ENCODE data around the gene ALLC. TPM values are rescaled to one million over a fixed set of nuclear protein-coding genes. Genes with fewer than 3 reads are reported as not detected.
"Not testable (repeated sequence)": the region's sequence is repeated elsewhere in the genome, so short reads cannot be mapped to it uniquely, and the experiment has no call there.

Gene ALLC
- total RNA-seq, 1 donor from 2014 or later: not detected

GRCh38 chr2:3654011-3654410 lies 4.0 kb upstream of the ALLC start:
- intact Hi-C loops (cut with micrococcal nuclease): loop anchor here (5.0 kb wide), 1 partner anchor 482 kb away; no protein-coding TSS in a partner anchor

GRCh38 chr2:3654531-3655225 lies 3.3 kb upstream of the ALLC start:
- intact Hi-C loops (cut with micrococcal nuclease): loop anchor here (5.0 kb wide), 1 partner anchor 482 kb away; no protein-coding TSS in a partner anchor

- intact Hi-C loops (cut with micrococcal nuclease): no loop called here
Observed at GRCh38 chr2:3655871-3656761, 1.9 kb upstream of the ALLC start.

GRCh38 chr2:3656762-3657721 lies 958 bp upstream of the ALLC start:
- intact Hi-C loops (cut with micrococcal nuclease): no loop called here

DNA sequence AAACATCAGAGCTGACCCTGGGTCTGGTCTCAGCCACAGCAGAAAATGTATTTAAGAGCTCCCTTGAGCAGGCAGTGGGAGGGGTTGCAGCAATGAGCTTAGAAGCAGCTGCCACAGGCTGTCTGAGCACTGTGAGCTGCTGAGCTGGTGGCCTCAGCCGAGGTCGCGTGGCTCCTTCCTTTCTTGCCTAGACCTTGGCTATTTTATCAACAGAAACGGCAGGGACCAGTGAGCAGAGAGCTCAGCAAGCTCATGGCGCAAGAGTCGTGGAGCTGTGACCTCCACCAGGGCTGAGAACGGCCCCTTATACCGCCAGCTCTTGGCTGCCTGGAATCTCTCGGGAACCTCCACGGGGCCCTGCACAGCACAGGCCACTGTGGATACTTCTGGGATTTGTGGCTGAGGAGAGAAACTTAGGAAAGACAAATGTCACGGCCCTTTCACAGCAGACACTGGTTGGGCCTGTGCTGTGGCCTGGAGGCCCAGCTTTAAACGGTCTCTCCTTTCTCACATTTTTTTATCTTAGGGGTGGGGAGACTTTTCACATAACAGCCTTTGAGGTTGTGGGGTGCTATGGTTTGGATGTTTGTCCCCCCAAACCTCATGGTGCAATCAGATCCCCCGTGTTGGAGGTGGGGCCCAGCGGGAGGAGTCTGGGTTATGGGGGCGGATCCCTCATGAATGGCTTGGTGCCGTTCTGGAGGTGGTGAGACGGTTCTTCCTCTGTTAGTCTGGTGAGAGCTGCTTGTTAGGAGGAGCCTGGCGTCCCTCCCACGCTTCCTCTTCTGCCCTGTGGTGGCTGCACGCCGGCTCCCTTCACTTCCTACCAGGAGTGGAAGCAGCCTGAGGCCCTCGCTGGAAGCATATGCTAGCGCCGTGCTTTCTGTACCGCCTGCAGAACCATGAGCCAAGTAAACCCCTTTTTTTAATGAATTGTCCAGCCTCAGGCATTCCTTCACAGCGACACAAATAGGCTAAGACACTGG lies 1.7 kb downstream of the ALLC start:
- intact Hi-C loops (cut with micrococcal nuclease): no loop called here

GRCh38 chr2:3660640-3661039 lies 2.6 kb downstream of the ALLC start:
- intact Hi-C loops (cut with micrococcal nuclease): not testable (repeated sequence)

- intact Hi-C loops (cut with micrococcal nuclease): no loop called here
Observed at GRCh38 chr2:3661149-3661660, 3.2 kb downstream of the ALLC start.

- intact Hi-C loops (cut with micrococcal nuclease): no loop called here
Observed at GRCh38 chr2:3662239-3662638, 4.2 kb downstream of the ALLC start.

DNA sequence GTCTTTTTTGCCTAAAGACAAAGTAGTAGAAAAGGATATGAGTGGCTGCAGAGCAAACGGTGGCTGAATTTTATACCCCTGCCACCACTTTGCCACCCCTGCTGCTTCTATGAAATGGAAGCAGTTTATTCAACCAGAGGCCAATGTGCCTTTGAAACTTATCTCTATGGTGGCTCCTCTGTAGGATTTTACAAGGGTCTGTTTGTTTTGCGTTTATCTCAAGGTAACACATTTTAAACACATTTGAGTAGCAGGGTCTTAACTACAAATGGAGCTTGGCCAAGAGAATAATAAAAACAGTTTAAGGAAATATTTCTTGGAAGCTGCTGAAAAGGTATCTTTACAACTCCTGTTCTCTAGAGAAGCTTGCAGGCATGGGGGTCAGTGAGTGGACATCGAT lies 6.1 kb downstream of the ALLC start:
- intact Hi-C loops (cut with micrococcal nuclease): no loop called here

DNA sequence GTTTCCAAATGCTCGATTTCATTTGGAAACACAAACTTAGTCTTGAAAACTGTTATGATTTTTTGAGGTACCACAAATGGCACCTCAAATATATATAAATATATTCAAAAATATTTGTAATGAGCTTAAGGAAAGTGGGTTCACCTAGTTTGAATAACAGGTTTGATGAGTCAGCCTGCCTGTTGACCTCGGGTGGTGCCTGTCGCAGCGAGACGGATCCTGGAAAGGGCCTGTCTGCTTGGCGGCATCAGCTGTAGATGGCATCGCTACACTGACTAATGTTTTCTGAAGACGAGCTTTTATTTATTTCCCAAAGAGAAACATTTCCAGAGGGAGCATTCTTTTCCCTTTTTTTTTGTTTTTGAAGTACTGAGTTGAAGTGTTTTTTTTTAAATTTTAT lies 6.9 kb downstream of the ALLC start:
- intact Hi-C loops (cut with micrococcal nuclease): no loop called here

DNA sequence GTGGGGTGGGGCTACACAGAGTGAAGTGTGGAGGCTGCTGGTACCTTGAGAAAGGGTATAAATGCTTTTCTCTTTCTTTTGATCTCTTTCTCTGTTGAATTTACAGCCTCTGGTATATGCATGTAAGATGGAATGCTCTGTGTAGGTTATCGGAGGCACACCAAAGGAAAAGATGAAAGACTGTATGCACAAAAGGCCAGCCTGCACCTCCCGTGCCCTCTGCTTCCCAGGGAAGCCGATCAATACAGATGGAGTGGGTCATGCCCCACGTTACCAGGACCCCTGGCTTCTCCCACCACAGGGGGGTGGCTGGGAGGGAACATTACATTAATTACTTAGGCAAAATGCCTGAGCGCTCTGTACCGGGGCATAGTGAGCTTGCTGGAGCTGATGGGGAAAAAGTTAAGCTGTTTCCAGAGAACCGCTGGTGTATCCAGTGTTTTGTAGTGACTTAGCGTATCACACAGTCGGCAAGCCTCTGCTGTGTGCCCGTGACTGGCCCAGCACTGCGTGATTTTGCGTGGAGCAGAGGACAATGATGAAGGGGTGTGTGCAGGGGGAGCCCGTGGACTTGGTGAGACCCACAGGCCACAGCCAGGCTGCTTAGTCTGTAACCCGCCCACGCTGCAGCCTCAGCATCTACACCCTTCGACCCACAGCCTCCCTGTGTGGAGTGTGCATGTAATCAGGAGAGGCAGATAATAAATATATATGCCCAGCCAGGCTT lies 8.0 kb downstream of the ALLC start:
- intact Hi-C loops (cut with micrococcal nuclease): no loop called here

DNA sequence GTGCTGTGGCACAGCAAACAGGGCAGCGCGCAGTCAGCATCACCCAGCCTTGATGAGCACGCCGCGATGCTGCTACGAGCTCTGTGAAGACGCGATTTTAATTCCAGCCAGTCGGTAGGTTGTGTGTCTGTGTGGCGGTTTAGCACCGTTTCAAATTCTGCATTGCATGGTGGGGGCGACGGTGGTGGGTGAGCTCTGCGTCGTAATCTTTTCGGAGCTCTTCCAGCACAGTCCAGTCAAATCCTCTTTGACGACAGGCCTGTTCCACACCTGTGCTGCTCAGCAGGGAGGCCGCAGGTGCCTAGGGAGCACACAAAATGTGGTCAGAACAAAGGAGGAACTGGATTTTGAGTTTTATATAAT lies 8.6 kb downstream of the ALLC start:
- intact Hi-C loops (cut with micrococcal nuclease): no loop called here

- intact Hi-C loops (cut with micrococcal nuclease): no loop called here
Observed at GRCh38 chr2:3667151-3667631, 9.2 kb downstream of the ALLC start.

GRCh38 chr2:3669656-3670055 lies 11.7 kb downstream of the ALLC start:
- intact Hi-C loops (cut with micrococcal nuclease): no loop called here

- intact Hi-C loops (cut with micrococcal nuclease): no loop called here
Observed at GRCh38 chr2:3670376-3670775, 12.4 kb downstream of the ALLC start.

DNA sequence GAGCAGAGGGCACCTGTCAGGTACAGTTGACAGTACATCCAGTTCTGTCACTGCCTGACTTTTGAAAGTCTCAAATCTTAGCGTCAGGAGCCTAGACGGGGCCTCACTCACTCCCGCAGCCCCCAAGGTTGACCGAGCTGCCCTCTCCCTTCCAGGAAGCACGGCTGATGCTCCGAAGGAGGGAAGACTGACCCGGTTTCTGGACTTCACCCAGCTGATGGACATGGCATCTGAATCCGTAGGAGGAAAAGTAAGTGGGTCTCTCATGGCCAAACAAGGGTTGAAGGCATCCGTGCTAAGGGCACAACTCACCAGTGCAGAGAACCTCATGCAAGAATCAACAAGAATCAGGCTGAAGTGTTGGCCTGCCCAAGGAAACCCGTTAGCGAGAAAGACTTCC lies 12.9 kb downstream of the ALLC start:
- intact Hi-C loops (cut with micrococcal nuclease): no loop called here

DNA sequence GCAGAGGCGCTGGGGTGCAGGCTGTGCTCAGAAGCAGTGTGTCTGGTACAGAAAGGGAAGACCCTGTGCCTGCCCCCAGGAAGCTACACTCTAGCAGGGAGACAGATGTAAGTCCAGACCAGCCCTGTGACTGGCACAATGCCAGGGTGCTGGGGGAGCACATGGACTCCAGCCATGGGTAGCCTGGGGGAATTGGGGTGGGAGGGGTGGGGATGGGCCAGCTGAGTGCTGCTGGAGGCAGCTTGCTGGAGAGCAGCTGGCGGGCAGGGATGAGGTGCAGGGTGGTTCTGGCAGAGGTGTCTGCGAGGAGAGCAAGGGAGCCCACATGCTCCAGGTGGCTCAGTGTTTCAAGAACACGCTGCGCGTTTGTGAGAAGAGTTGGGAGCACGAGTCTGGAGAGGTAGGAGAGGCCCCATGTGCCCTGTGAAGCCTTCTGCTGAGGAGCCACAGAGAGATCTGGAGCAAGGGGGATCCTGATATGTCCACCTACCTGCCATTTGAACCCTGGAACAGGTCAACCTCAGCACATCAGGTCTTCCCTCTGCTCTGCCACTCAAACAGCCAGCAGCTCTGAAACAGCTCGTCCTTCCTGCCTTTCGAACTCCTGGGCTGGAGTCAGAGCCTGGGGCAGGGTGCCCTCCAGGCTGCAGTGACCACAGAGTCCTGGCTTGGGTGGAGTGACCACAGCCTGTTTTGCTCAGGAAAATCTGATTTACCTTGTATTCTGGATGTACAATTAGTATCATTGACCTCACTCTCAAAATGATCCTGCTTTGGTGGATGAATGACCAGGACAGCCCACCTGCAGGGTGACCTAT lies 15.1 kb downstream of the ALLC start:
- intact Hi-C loops (cut with micrococcal nuclease): no loop called here
